ENCODE measurements around the gene MRPL42.
A peak's percentile ranks its signal among the peaks of the same experiment; 100 is the strongest.
"Not testable (repeated sequence)": the region's sequence is repeated elsewhere in the genome, so short reads cannot be mapped to it uniquely, and the experiment has no call there.

Gene MRPL42

DNA sequence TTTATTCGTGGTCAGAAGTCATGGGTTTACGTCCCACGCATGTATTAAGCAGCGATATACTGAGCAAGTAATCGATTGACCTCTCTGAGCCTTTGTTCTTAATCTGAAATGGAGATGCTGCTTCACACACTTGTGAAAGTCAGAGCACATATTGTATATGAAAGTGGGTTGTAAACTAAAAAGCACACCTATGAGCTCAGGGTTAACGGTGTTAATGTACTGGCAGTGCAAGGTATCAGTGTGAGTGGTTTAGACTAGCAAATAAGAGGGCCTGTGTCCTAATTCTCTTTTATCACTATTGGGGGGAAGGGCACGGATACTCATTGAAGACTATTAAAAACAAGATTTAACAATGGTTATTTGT lies 676 bp downstream of the MRPL42 start:
- DNase-seq (ENCODE audit: low read depth) = no peak
- TF ChIP-seq, protein P1, sequence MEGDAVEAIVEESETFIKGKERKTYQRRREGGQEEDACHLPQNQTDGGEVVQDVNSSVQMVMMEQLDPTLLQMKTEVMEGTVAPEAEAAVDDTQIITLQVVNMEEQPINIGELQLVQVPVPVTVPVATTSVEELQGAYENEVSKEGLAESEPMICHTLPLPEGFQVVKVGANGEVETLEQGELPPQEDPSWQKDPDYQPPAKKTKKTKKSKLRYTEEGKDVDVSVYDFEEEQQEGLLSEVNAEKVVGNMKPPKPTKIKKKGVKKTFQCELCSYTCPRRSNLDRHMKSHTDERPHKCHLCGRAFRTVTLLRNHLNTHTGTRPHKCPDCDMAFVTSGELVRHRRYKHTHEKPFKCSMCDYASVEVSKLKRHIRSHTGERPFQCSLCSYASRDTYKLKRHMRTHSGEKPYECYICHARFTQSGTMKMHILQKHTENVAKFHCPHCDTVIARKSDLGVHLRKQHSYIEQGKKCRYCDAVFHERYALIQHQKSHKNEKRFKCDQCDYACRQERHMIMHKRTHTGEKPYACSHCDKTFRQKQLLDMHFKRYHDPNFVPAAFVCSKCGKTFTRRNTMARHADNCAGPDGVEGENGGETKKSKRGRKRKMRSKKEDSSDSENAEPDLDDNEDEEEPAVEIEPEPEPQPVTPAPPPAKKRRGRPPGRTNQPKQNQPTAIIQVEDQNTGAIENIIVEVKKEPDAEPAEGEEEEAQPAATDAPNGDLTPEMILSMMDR (IDR thresholded peaks at IDR 0.05; ENCODE audit: control insufficient read depth, insufficient read depth, low read depth, low read length, missing control alignments) = no peak

DNA sequence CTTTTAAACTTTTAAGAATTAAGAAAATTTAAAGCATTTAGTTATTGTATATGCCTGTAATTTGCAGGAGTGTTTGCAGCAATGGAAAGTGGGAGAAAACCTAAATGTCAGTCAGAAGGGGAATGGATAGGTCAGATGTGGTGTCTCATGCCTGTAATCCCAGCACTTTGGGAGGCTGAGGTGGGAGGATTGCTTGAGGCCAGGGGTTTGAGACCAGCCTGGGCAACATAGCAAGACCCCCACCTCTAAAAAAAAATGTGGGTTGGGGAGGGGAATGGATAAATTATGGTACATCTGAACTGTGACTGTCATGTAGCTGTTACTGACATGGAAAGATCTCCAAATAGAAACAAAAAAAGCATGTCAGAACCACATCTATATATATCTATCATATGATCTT lies 2.1 kb downstream of the MRPL42 start:
- H3K4me3 ChIP-seq (ENCODE audit: control insufficient read depth, low read depth, low read length) = no peak overlapping the region
- DNase-seq (ENCODE audit: low read depth) = no peak
- TF ChIP-seq, protein P1 (IDR thresholded peaks at IDR 0.05; ENCODE audit: control insufficient read depth, insufficient read depth, low read depth, low read length, missing control alignments) = no peak

More for the DNA sequence above, 676 bp downstream of the MRPL42 start:
- H3K4me3 ChIP-seq (ENCODE audit: control insufficient read depth, low read depth, low read length) = peak overlapping the region; percentile 78

DNA sequence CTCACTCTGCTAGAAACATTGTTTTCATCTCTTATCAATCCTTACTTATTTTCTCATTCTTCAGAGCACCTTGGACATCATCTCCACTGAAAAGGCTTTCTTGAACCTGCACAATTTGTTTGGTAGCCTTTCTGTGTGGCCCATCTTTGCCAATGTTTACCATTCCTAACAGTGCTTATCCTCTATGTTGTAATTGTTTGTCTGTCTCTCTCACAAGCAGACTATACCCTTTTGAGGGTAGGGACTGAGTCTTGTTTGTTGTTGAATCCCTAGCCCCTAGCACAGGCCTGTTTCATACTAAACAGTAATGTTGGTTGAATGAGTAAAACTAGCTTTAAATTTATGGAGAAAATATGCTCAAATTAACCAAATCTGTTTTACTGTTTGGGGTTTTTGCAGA lies 9.2 kb downstream of the MRPL42 start:
- TF ChIP-seq, protein P1 (IDR thresholded peaks at IDR 0.05; ENCODE audit: control insufficient read depth, insufficient read depth, low read depth, low read length, missing control alignments) = no peak
- DNase-seq (ENCODE audit: low read depth) = no peak
- no peak overlapping the region for H3K4me3 ChIP-seq (ENCODE audit: control insufficient read depth, low read depth, low read length)

DNA sequence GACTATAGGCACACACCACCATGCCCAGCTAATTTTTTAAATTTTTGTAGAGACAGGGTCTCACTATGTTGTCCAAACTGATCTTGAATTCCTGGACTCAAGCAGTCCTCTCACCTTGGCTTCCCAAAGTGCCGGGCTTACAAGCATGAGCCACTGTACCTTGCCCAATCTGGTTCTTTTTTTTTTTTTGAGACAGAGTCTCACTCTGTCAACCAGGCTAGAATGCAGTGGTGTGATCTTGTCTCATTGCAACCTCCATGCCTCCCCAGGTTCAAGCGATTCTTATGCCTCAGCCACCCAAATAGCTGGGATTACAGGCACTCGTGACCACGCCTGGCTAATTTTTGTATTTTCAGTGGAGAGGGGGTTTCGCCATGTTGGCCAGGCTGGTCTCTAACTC lies 15.4 kb downstream of the MRPL42 start:
- no peak overlapping the region for H3K4me3 ChIP-seq (ENCODE audit: control insufficient read depth, low read depth, low read length)
- no peak for DNase-seq (ENCODE audit: low read depth)
- TF ChIP-seq, protein P1 (IDR thresholded peaks at IDR 0.05; ENCODE audit: control insufficient read depth, insufficient read depth, low read depth, low read length, missing control alignments) = no peak

DNA sequence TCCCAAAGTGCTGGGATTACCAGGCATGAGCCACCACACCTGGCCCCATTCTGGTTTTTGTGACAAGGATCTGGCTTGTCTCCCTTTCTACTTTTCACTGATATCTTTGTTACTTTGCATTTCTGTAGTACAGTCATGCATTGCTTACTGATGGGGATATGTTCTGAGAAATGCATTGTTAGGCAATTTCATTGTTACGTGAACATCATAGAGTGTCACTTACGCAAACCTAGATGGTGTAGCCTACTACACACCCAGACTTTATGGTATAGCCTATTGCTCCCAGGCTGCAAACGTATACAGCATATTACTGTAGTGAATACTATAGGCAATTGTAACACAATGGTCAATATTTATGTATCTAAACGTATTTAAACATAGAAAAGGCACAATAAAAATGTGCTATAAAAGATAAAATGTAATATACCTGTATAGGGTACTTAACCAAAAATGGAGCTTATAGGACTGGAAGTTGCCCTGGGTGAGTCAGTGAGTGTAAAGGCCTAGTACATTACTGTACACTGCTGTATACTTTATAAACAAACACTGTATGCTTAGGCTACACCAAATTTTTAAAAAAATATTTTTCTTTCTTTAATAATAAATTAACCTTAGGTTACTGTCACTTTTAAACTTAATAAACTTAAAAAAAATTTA lies 16.0 kb downstream of the MRPL42 start:
- TF ChIP-seq, protein P1 (IDR thresholded peaks at IDR 0.05; ENCODE audit: control insufficient read depth, insufficient read depth, low read depth, low read length, missing control alignments) = no peak
- H3K4me3 ChIP-seq (ENCODE audit: control insufficient read depth, low read depth, low read length) = no peak overlapping the region
- no peak for DNase-seq (ENCODE audit: low read depth)

DNA sequence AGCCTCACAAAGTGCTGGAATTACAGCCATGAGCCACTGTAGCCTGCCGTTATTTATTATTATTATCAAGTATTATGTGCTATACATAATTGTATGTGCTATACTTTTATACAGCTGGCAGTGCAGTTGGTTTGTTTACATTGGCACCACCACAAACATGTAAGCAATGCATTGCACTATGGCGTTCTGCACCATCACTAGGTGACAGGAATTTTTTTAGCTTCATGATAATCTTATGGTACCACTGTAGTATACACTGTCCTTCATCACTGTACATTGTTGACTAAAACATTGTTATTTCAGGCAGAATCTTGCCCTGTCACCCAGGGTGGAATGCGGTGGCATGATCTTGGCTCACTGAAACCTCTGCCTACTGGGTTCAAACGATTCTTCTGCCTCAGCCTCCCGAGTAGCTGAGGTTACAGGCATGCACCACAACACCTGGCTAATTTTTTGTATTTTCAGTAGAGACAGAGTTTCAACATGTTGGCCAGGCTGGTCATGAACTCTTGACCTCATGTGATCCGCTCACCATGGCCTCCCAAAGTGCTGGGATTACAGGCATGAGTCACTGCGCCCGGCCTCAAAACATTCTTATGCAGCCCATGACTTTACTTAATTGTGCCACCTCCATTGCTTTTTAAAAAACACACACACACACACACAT lies 17.1 kb downstream of the MRPL42 start:
- H3K4me3 ChIP-seq (ENCODE audit: control insufficient read depth, low read depth, low read length) = no peak overlapping the region
- no peak for DNase-seq (ENCODE audit: low read depth)
- TF ChIP-seq, protein P1 (IDR thresholded peaks at IDR 0.05; ENCODE audit: control insufficient read depth, insufficient read depth, low read depth, low read length, missing control alignments) = no peak

DNA sequence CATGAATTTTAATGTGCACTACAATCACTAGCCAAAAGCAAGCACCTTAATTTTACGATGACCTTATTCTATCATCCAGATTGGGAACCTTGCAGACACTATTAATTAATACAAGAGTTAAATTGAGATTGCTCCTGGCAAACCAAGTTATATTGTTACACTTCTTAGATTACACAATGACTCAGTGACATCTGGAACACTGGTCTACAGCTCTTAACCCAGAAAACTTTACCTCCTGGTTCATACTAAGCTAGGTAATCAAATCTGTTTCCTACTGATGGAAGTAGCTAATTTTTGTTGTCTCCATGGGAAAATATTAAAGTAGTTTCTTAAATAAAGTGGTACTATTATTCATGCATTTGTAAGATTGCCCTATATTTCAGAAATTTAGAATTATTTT lies 25.5 kb downstream of the MRPL42 start:
- not testable (repeated sequence) for DNase-seq (ENCODE audit: low read depth); H3K4me3 ChIP-seq (ENCODE audit: control insufficient read depth, low read depth, low read length)
